HepG2 (cell line): ENCODE data around the gene CYP19A1. TPM values are rescaled to one million over a fixed set of nuclear protein-coding genes. Genes with fewer than 3 reads are reported as not detected.

ENCODE experiments used
- ATRX ChIP-seq: sonication (generic); formaldehyde crosslinking; IDR thresholded peaks from 2 replicates; pipeline ENCODE4 v1.4.0; 2020; ENCODE audit warnings: missing genetic modification reagents, borderline replicate concordance
- HOXA7 ChIP-seq: sonication (generic); formaldehyde crosslinking; IDR thresholded peaks from 2 replicates; pipeline ENCODE4 v1.8.1; 2022; ENCODE audit warnings: mild to moderate bottlenecking, missing genetic modification reagents, moderate library complexity
- MZF1 ChIP-seq: sonication (generic); formaldehyde crosslinking; IDR thresholded peaks from 2 replicates; pipeline ENCODE4 v1.8.1; 2023; ENCODE audit warnings: mild to moderate bottlenecking, missing genetic modification reagents, borderline replicate concordance
- NONO ChIP-seq, 2 experiments: fragments of 450-650 bp in 1 of 2; sonication (generic) in 1 of 2; formaldehyde crosslinking in 1 of 2; IDR thresholded peaks in 1 of 2; conservative IDR thresholded peaks in 1 of 2; 2 replicates each; pipeline versions ENCODE4 v1.6.1 to v1.8.0; 2017 to 2022; ENCODE audit warnings: mild to moderate bottlenecking in 1 of 2, missing genetic modification reagents in 1 of 2, moderate library complexity in 1 of 2
- SPEN ChIP-seq: sonication (generic); formaldehyde crosslinking; IDR thresholded peaks from 2 replicates; pipeline ENCODE4 v1.5.1; 2020; ENCODE audit warnings: low read depth, mild to moderate bottlenecking, missing genetic modification reagents
- ZNF746 ChIP-seq: sonication (generic); formaldehyde crosslinking; IDR thresholded peaks from 2 replicates; pipeline ENCODE4 v1.8.0; 2022; ENCODE audit warnings: mild to moderate bottlenecking, missing genetic modification reagents
- polyA plus RNA-seq, 8 experiments: library from polyadenylated mRNA; depleted of rRNA in 3 of 8; stranded (reverse) in 7 of 8; unstranded in 1 of 8; fragments of >200 nt; fragmentation: Illumina TruSeq in 4 of 8; extraction: Trizol in 4 of 8; gene quantifications; 2 replicates each; pipeline versions ENCODE4 v1.2.1 to v1.2.3, GENCODE V29; 2011 to 2016; ENCODE audit warnings: low read depth in 4 of 8, missing spikeins in 1 of 8, mixed read lengths in 1 of 8; ENCODE audit not compliant: insufficient read depth in 1 of 8
- total RNA-seq, 5 experiments: library from RNA; depleted of rRNA; stranded (reverse); fragments of >200 nt; fragmentation: Illumina TruSeq; extraction: Trizol; gene quantifications; 2 replicates each; pipeline ENCODE4 v1.2.3, GENCODE V29; 2016; ENCODE audit warnings: low read depth in 1 of 5
- TF ChIP-seq, protein P1 (sequence below): sonication (generic); formaldehyde crosslinking; conservative IDR thresholded peaks from 2 replicates; pipeline ENCODE4 v1.4.0; 2020; ENCODE audit warnings: missing genetic modification reagents
- TF ChIP-seq, protein P2 (sequence below): sonication (generic); formaldehyde crosslinking; IDR thresholded peaks from 2 replicates; pipeline ENCODE4 v1.8.1; 2022; ENCODE audit warnings: mild to moderate bottlenecking, missing genetic modification reagents
- TF ChIP-seq, protein P3 (sequence below): sonication (generic); formaldehyde crosslinking; IDR thresholded peaks from 2 replicates; pipeline ENCODE4 v1.4.0; 2020; ENCODE audit warnings: mild to moderate bottlenecking, missing genetic modification reagents
- TF ChIP-seq, protein P4 (sequence below): sonication (generic); formaldehyde crosslinking; IDR thresholded peaks from 2 replicates; pipeline ENCODE4 v1.4.0; 2020; ENCODE audit warnings: mild to moderate bottlenecking, missing genetic modification reagents, borderline replicate concordance
- TF ChIP-seq, protein P5 (sequence below): sonication (generic); formaldehyde crosslinking; IDR thresholded peaks from 2 replicates; pipeline ENCODE4 v1.5.0; 2020; ENCODE audit warnings: mild to moderate bottlenecking, missing genetic modification reagents, borderline replicate concordance

Gene CYP19A1
- total and polyA plus RNA-seq, 2 of the 13 experiments (the other 11 are each of a cell fraction or from before 2014, with no cell fraction given) = 10.9 to 23.0 TPM

DNA sequence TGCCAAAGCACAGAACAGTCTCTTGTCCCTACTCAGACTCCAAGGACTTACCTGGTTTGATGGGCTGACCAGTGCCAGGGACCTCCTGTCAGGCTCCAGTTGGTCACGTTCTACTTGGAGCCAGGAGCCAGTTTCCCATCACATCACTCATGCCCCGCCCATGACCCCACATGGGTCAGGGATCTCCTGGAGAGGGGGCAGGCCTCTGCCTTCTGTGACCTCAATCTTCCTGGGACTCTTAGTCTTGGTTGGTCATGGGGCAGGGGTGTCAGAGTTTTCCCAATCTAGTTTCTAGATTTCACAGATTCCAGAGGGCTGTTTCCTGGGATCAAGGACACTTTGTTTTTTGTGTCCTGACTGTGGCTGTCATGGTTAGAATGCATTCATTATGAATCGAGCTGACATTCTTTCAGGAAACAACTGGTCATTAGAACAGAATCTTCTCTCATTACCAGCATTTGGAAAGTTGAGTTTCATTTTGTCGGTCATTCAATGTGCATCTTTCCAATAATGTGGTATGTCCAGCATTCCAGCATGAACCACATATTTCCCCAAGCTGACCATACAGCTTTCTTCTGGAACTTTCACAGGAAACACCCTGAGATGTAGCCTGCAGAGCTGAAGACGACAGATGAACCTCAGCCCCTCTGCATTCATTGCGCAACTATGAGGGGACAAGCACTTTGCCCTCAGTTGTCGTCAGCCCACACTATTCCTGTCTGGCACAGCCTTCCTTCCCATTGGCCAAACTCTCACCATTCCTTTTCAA lies 19.8 kb downstream of the CYP19A1 start (continued):
- TF ChIP-seq ATRX (CRISPR knock-in tag) = no peak
- TF ChIP-seq, protein P1, sequence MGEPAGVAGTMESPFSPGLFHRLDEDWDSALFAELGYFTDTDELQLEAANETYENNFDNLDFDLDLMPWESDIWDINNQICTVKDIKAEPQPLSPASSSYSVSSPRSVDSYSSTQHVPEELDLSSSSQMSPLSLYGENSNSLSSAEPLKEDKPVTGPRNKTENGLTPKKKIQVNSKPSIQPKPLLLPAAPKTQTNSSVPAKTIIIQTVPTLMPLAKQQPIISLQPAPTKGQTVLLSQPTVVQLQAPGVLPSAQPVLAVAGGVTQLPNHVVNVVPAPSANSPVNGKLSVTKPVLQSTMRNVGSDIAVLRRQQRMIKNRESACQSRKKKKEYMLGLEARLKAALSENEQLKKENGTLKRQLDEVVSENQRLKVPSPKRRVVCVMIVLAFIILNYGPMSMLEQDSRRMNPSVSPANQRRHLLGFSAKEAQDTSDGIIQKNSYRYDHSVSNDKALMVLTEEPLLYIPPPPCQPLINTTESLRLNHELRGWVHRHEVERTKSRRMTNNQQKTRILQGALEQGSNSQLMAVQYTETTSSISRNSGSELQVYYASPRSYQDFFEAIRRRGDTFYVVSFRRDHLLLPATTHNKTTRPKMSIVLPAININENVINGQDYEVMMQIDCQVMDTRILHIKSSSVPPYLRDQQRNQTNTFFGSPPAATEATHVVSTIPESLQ (CRISPR knock-in tag) = no peak
- TF ChIP-seq, protein P2, sequence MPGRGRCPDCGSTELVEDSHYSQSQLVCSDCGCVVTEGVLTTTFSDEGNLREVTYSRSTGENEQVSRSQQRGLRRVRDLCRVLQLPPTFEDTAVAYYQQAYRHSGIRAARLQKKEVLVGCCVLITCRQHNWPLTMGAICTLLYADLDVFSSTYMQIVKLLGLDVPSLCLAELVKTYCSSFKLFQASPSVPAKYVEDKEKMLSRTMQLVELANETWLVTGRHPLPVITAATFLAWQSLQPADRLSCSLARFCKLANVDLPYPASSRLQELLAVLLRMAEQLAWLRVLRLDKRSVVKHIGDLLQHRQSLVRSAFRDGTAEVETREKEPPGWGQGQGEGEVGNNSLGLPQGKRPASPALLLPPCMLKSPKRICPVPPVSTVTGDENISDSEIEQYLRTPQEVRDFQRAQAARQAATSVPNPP (CRISPR knock-in tag) = no peak
- no peak for TF ChIP-seq HOXA7
- TF ChIP-seq, protein P3, sequence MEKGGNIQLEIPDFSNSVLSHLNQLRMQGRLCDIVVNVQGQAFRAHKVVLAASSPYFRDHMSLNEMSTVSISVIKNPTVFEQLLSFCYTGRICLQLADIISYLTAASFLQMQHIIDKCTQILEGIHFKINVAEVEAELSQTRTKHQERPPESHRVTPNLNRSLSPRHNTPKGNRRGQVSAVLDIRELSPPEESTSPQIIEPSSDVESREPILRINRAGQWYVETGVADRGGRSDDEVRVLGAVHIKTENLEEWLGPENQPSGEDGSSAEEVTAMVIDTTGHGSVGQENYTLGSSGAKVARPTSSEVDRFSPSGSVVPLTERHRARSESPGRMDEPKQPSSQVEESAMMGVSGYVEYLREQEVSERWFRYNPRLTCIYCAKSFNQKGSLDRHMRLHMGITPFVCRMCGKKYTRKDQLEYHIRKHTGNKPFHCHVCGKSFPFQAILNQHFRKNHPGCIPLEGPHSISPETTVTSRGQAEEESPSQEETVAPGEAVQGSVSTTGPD = 0 out of 2 replicates have a peak, but pooled peaks have one; percentile 37
- peak; percentile 37; the same call in 1 of the 2 replicates for TF ChIP-seq SPEN (CRISPR knock-in tag)
- no peak for TF ChIP-seq NONO (IDR thresholded peaks at IDR 0.05)
- TF ChIP-seq NONO (CRISPR knock-in tag; conservative IDR thresholded peaks at IDR 0.05) = peak; percentile 14; the same call in 1 of the 2 replicates
- TF ChIP-seq MZF1 (CRISPR knock-in tag) = no peak
- TF ChIP-seq, protein P4, sequence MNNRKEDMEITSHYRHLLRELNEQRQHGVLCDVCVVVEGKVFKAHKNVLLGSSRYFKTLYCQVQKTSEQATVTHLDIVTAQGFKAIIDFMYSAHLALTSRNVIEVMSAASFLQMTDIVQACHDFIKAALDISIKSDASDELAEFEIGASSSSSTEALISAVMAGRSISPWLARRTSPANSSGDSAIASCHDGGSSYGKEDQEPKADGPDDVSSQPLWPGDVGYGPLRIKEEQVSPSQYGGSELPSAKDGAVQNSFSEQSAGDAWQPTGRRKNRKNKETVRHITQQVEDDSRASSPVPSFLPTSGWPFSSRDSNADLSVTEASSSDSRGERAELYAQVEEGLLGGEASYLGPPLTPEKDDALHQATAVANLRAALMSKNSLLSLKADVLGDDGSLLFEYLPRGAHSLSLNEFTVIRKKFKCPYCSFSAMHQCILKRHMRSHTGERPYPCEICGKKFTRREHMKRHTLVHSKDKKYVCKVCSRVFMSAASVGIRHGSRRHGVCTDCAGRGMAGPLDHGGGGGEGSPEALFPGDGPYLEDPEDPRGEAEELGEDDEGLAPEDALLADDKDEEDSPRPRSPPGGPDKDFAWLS (CRISPR knock-in tag) = no peak
- no peak for TF ChIP-seq ZNF746 (CRISPR knock-in tag)
- TF ChIP-seq, protein P5, sequence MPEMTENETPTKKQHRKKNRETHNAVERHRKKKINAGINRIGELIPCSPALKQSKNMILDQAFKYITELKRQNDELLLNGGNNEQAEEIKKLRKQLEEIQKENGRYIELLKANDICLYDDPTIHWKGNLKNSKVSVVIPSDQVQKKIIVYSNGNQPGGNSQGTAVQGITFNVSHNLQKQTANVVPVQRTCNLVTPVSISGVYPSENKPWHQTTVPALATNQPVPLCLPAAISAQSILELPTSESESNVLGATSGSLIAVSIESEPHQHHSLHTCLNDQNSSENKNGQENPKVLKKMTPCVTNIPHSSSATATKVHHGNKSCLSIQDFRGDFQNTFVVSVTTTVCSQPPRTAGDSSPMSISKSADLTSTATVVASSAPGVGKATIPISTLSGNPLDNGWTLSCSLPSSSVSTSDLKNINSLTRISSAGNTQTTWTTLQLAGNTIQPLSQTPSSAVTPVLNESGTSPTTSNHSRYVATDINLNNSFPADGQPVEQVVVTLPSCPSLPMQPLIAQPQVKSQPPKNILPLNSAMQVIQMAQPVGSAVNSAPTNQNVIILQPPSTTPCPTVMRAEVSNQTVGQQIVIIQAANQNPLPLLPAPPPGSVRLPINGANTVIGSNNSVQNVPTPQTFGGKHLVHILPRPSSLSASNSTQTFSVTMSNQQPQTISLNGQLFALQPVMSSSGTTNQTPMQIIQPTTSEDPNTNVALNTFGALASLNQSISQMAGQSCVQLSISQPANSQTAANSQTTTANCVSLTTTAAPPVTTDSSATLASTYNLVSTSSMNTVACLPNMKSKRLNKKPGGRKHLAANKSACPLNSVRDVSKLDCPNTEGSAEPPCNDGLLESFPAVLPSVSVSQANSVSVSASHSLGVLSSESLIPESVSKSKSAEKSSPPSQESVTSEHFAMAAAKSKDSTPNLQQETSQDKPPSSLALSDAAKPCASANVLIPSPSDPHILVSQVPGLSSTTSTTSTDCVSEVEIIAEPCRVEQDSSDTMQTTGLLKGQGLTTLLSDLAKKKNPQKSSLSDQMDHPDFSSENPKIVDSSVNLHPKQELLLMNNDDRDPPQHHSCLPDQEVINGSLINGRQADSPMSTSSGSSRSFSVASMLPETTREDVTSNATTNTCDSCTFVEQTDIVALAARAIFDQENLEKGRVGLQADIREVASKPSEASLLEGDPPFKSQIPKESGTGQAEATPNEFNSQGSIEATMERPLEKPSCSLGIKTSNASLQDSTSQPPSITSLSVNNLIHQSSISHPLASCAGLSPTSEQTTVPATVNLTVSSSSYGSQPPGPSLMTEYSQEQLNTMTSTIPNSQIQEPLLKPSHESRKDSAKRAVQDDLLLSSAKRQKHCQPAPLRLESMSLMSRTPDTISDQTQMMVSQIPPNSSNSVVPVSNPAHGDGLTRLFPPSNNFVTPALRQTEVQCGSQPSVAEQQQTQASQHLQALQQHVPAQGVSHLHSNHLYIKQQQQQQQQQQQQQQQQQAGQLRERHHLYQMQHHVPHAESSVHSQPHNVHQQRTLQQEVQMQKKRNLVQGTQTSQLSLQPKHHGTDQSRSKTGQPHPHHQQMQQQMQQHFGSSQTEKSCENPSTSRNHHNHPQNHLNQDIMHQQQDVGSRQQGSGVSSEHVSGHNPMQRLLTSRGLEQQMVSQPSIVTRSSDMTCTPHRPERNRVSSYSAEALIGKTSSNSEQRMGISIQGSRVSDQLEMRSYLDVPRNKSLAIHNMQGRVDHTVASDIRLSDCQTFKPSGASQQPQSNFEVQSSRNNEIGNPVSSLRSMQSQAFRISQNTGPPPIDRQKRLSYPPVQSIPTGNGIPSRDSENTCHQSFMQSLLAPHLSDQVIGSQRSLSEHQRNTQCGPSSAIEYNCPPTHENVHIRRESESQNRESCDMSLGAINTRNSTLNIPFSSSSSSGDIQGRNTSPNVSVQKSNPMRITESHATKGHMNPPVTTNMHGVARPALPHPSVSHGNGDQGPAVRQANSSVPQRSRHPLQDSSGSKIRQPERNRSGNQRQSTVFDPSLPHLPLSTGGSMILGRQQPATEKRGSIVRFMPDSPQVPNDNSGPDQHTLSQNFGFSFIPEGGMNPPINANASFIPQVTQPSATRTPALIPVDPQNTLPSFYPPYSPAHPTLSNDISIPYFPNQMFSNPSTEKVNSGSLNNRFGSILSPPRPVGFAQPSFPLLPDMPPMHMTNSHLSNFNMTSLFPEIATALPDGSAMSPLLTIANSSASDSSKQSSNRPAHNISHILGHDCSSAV = no peak
